Osteocyte (in vitro differentiated cells): ENCODE results near the gene ASPHD1. TPM values are rescaled to one million over a fixed set of nuclear protein-coding genes. Genes with fewer than 3 reads are reported as not detected.

Source experiments
- DNase-seq: peaks from one replicate; pipeline ENCODE4 v3.0.0; 2021; ENCODE audit warnings: mixed read lengths; ENCODE audit not compliant: unreplicated experiment; ENCODE audit errors: extremely low spot score
- H3K27ac Mint-ChIP-seq: one replicate; pipeline ENCODE4 v1.8.0; 2021; ENCODE audit warnings: mild to moderate bottlenecking, mixed read lengths; ENCODE audit not compliant: unreplicated experiment
- H3K27me3 Mint-ChIP-seq: one replicate; pipeline ENCODE4 v1.8.0; 2021; ENCODE audit warnings: mixed read lengths; ENCODE audit not compliant: unreplicated experiment
- H3K36me3 Mint-ChIP-seq: one replicate; pipeline ENCODE4 v1.8.0; 2021; ENCODE audit warnings: mixed read lengths; ENCODE audit not compliant: unreplicated experiment
- H3K4me1 Mint-ChIP-seq: one replicate; pipeline ENCODE4 v1.8.0; 2021; ENCODE audit warnings: mixed read lengths; ENCODE audit not compliant: unreplicated experiment
- H3K4me3 Mint-ChIP-seq: one replicate; pipeline ENCODE4 v1.8.0; 2021; ENCODE audit warnings: mild to moderate bottlenecking, moderate library complexity, mixed read lengths; ENCODE audit not compliant: unreplicated experiment
- H3K9me3 Mint-ChIP-seq: one replicate; pipeline ENCODE4 v1.8.0; 2021; ENCODE audit warnings: mixed read lengths; ENCODE audit not compliant: unreplicated experiment
- total RNA-seq: library from RNA; stranded (reverse); gene quantifications from 2 replicates; pipeline ENCODE4 v1.2.1, GENCODE V29; 2021
- TF ChIP-seq, protein P1 (sequence below): fragments of 200-600 bp; sonication (generic); IDR thresholded peaks from 2 replicates; pipeline ENCODE4 v1.5.0; 2021; ENCODE audit warnings: antibody characterized with exemption, mild to moderate bottlenecking, moderate library complexity

The ASPHD1 gene
- total RNA-seq, 1 donor from 2014 or later: 1.0 TPM

DNA sequence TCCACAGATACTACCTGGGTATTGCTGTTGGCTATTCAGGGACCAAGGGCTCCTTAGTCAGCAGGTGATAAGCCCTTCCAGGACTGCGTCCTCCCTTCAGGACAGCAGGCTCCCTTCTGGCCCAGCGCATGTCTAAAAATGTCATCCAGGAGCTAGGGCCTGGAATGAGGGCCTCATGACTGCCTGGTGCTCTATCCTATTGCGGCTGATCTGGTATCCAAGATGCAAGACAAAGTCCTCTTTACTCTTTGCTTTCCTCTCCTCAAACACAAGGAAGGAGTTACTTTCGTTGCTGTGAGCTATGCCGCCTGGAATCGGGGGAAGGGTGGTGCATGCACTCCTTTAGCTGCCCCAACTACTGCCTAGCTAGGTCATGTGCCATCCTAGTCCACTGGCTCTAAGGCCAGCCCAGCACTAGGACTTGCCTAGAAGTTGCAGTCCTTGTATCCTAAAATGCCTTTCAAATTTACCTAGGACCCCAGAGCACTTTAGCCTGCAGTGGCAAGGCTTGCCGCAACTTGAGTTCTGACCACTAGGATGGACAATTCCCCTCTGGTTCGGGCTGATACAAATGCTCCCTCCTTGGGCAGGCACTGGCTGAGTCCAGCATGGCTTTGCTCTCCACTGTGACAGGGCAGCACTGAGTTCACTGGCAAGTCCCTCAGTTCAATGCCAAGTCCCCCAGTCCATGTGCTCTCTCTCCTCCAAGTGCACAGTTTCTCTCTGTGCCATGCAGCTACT is 51.5 kb downstream of the ASPHD1 start:
- H3K4me3 Mint-ChIP-seq: no peak overlapping the region
- no peaks in the 10 kb centered on the region for H3K27me3 Mint-ChIP-seq

More for the DNA sequence above, 51.5 kb downstream of the ASPHD1 start:
- Mint-ChIP-seq H3K4me1 (no peaks in the 10 kb centered on the region), H3K36me3 (no peaks in the 10 kb centered on the region), H3K9me3 (peaks cover 4% of the 10 kb centered on the region), H3K27ac (no peak overlapping the region)
- TF ChIP-seq, protein P1, sequence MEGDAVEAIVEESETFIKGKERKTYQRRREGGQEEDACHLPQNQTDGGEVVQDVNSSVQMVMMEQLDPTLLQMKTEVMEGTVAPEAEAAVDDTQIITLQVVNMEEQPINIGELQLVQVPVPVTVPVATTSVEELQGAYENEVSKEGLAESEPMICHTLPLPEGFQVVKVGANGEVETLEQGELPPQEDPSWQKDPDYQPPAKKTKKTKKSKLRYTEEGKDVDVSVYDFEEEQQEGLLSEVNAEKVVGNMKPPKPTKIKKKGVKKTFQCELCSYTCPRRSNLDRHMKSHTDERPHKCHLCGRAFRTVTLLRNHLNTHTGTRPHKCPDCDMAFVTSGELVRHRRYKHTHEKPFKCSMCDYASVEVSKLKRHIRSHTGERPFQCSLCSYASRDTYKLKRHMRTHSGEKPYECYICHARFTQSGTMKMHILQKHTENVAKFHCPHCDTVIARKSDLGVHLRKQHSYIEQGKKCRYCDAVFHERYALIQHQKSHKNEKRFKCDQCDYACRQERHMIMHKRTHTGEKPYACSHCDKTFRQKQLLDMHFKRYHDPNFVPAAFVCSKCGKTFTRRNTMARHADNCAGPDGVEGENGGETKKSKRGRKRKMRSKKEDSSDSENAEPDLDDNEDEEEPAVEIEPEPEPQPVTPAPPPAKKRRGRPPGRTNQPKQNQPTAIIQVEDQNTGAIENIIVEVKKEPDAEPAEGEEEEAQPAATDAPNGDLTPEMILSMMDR: no peak
- no peak for DNase-seq

Other genes with a start within 250 kb of the ASPHD1 start
- not detected in 2 replicates for gene SPN, start 237.2 kb upstream of the ASPHD1 start, total RNA-seq
- 23.5 and 30.1 TPM in 2 replicates for gene QPRT, start 221.3 kb upstream of the ASPHD1 start, total RNA-seq
- gene C16orf54, start 154.5 kb upstream of the ASPHD1 start, total RNA-seq: not detected in 2 replicates
- not detected in 2 replicates for gene ZG16, start 122.2 kb upstream of the ASPHD1 start, total RNA-seq
- gene KIF22, start 109.7 kb upstream of the ASPHD1 start, total RNA-seq: 20.0 and 23.0 TPM in 2 replicates
- 304 and 305 TPM in 2 replicates for gene MAZ, start 94.0 kb upstream of the ASPHD1 start, total RNA-seq
- gene PRRT2, start 88.3 kb upstream of the ASPHD1 start, total RNA-seq: 8.8 and 13.4 TPM in 2 replicates
- 26.4 and 29.1 TPM in 2 replicates for gene PAGR1, start 84.3 kb upstream of the ASPHD1 start, total RNA-seq
- 150 and 157 TPM in 2 replicates for gene MVP, start 80.0 kb upstream of the ASPHD1 start, total RNA-seq
- gene CDIPT, start 37.3 kb upstream of the ASPHD1 start, total RNA-seq: 104 and 108 TPM in 2 replicates
- gene SEZ6L2, start 938 bp upstream of the ASPHD1 start, total RNA-seq: 17.6 and 19.3 TPM in 2 replicates
- 20.5 and 22.3 TPM in 2 replicates for gene KCTD13, start 25.7 kb downstream of the ASPHD1 start, total RNA-seq
- gene TMEM219, start 61.6 kb downstream of the ASPHD1 start, total RNA-seq: 119 and 139 TPM in 2 replicates
- 44.4 and 48.8 TPM in 2 replicates for gene TAOK2, start 73.4 kb downstream of the ASPHD1 start, total RNA-seq
- gene HIRIP3, start 95.1 kb downstream of the ASPHD1 start, total RNA-seq: 11.5 and 12.5 TPM in 2 replicates
- 72.4 and 77.0 TPM in 2 replicates for gene INO80E, start 95.8 kb downstream of the ASPHD1 start, total RNA-seq
- gene DOC2A, start 110.5 kb downstream of the ASPHD1 start, total RNA-seq: 1.3 TPM in 2 replicates
- gene C16orf92, start 122.7 kb downstream of the ASPHD1 start, total RNA-seq: not detected in 2 replicates
- gene TLCD3B, start 130.8 kb downstream of the ASPHD1 start, total RNA-seq: 0.32 and 0.52 TPM in 2 replicates
- 750 and 765 TPM in 2 replicates for gene ALDOA, start 165.3 kb downstream of the ASPHD1 start, total RNA-seq
- gene PPP4C, start 175.5 kb downstream of the ASPHD1 start, total RNA-seq: 101 and 102 TPM in 2 replicates
- 0.63 and 0.75 TPM in 2 replicates for gene TBX6, start 191.4 kb downstream of the ASPHD1 start, total RNA-seq
- 83.6 and 93.3 TPM in 2 replicates for gene YPEL3, start 195.7 kb downstream of the ASPHD1 start, total RNA-seq
- gene GDPD3, start 213.0 kb downstream of the ASPHD1 start, total RNA-seq: 3.2 and 3.6 TPM in 2 replicates
- 52.9 and 59.0 TPM in 2 replicates for gene MAPK3, start 222.7 kb downstream of the ASPHD1 start, total RNA-seq